ENCODE measurements around the gene TMEM116. TPM values are rescaled to one million over a fixed set of nuclear protein-coding genes. Genes with fewer than 3 reads are reported as not detected.
A peak's percentile ranks its signal among the peaks of the same experiment; 100 is the strongest.
"Not testable (repeated sequence)": the region's sequence is repeated elsewhere in the genome, so short reads cannot be mapped to it uniquely, and the experiment has no call there.

The TMEM116 gene
- total RNA-seq, 2 experiments from 2014 or later: 12.7 to 12.8 TPM

DNA sequence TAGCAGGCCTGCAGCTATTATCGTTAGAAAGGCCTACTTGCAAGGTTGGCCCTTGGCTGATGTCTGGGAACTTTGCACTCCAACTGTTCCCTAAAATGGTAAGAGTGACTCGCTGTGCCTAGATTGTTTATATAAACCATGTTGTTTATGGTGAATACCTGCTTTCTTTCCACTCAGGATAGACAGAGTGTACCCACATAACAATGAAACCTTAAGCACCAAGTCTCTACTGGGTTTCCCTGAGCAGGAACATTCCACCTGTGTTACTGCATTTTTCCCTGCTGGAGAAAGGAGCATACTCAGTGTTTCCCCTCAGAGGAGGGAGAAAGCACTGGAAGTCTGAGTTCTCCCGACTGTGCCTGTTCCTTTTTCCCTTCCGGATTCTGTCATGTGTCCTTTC, 33.0 kb upstream of the TMEM116 start:
- no peak overlapping the region for H3K27ac Mint-ChIP-seq

DNA sequence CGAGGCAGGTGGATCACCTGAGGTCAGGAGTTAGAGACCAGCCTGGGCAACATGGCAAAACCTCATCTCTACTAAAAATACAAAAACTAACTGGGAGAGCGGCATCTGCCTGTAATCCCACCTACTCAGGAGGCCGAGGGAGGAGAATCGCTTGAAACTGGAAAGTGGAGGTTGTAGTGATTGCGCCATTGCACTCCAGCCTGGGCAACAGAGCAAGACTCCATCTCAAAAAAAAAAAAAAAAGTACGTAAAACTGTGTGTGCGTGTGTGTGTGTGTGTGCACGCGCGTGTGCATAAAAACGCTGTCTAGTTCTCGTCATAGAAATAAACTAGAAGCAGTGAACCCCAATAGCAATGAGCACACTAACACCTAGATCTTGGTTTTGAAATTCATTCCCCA, 23.6 kb upstream of the TMEM116 start:
- H3K4me3 Mint-ChIP-seq; intact Hi-C loops (cut with DNase I, micrococcal nuclease); ATAC-seq (ENCODE audit: poor library complexity); H3K27me3 Mint-ChIP-seq; H3K4me1 ChIP-seq (ENCODE audit: insufficient read depth, low read length); H3K27me3 ChIP-seq (ENCODE audit: control insufficient read depth in 1 of 2, insufficient read depth in 2 of 2, low read length in 2 of 2); H3K4me3 ChIP-seq (ENCODE audit: low read length); H3K9me3 Mint-ChIP-seq; POLR2A ChIA-PET; H3K27ac Mint-ChIP-seq; H3K27ac ChIP-seq (ENCODE audit: low read depth in 1 of 2, low read length in 2 of 2); H3K9me3 ChIP-seq (ENCODE audit: control insufficient read depth in 1 of 2, insufficient read depth in 1 of 2, low read length in 2 of 2); DNase-seq; H3K4me1 Mint-ChIP-seq (ENCODE audit: low read depth): not testable (repeated sequence)
- peaks cover 66% of the 10 kb centered on the region for H3K36me3 ChIP-seq (ENCODE audit: insufficient read depth, low read length)
- peaks cover 87% of the 10 kb centered on the region for H3K36me3 Mint-ChIP-seq (ENCODE audit: low read depth)
- CTCF ChIA-PET: interaction anchor here (0.7 kb wide), 1 partner anchor 60 kb away, joined by 3 read pairs; no protein-coding TSS in a partner anchor

More for the DNA sequence above, 33.0 kb upstream of the TMEM116 start:
- Histone ChIP-seq H3K36me3 (ENCODE audit: insufficient read depth, low read length) (peaks cover 86% of the 10 kb centered on the region), H3K27ac (ENCODE audit: low read depth in 1 of 2, low read length in 2 of 2) (no peak overlapping the region), H3K4me3 (ENCODE audit: low read length) (no peak overlapping the region), H3K27me3 (ENCODE audit: control insufficient read depth in 1 of 2, insufficient read depth in 2 of 2, low read length in 2 of 2) (no peaks in the 10 kb centered on the region), H3K9me3 (ENCODE audit: control insufficient read depth in 1 of 2, insufficient read depth in 1 of 2, low read length in 2 of 2) (no peaks in the 10 kb centered on the region), H3K4me1 (ENCODE audit: insufficient read depth, low read length) (no peaks in the 10 kb centered on the region)
- DNase-seq: no peak
- intact Hi-C loops (cut with DNase I, micrococcal nuclease): loop anchor here in 1 of 2 experiments (5.0 kb wide), 1 partner anchor 41 kb away; no protein-coding TSS in a partner anchor
- Mint-ChIP-seq H3K27me3 (no peaks in the 10 kb centered on the region), H3K36me3 (ENCODE audit: low read depth) (peaks cover 82% of the 10 kb centered on the region), H3K4me3 (no peak overlapping the region), H3K9me3 (no peaks in the 10 kb centered on the region), H3K4me1 (ENCODE audit: low read depth) (no peaks in the 10 kb centered on the region)
- TF ChIP-seq, protein P1, sequence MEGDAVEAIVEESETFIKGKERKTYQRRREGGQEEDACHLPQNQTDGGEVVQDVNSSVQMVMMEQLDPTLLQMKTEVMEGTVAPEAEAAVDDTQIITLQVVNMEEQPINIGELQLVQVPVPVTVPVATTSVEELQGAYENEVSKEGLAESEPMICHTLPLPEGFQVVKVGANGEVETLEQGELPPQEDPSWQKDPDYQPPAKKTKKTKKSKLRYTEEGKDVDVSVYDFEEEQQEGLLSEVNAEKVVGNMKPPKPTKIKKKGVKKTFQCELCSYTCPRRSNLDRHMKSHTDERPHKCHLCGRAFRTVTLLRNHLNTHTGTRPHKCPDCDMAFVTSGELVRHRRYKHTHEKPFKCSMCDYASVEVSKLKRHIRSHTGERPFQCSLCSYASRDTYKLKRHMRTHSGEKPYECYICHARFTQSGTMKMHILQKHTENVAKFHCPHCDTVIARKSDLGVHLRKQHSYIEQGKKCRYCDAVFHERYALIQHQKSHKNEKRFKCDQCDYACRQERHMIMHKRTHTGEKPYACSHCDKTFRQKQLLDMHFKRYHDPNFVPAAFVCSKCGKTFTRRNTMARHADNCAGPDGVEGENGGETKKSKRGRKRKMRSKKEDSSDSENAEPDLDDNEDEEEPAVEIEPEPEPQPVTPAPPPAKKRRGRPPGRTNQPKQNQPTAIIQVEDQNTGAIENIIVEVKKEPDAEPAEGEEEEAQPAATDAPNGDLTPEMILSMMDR (IDR thresholded peaks at IDR 0.05): no peak
- no peak for ATAC-seq (ENCODE audit: poor library complexity)
- CTCF ChIA-PET: no interaction called here
- POLR2A ChIA-PET: no interaction called here

DNA sequence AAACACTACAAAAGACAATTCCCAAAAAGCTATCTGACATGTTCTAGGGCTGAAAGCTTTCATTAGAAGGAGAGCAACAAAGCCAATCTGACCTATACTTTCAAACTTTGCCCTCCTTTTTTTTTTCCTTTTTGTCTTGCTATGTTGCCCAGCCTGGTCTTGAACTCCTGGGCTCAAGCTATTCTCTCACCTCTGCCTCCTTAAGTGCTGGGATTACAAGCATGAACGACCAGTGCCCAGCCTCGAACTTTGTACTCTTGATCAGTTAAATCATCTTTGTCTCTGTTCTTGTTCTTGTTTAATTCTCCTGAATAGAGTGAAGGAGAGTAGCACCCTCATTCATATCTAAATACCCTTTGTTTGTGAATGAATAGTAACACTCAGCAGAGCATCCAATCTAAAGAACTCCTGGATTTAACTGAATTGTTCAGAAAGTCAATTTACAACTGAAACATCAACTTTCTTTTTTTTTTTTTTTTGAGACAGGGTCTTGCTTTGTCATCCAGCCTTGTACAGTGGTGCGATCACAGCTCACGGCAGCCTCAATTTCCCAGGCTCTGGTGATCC, 22.3 kb upstream of the TMEM116 start:
- Histone ChIP-seq H3K9me3 (ENCODE audit: control insufficient read depth in 1 of 2, insufficient read depth in 1 of 2, low read length in 2 of 2) (no peaks in the 10 kb centered on the region), H3K4me1 (ENCODE audit: insufficient read depth, low read length) (no peaks in the 10 kb centered on the region), H3K27me3 (ENCODE audit: control insufficient read depth in 1 of 2, insufficient read depth in 2 of 2, low read length in 2 of 2) (no peaks in the 10 kb centered on the region), H3K36me3 (ENCODE audit: insufficient read depth, low read length) (peaks cover 72% of the 10 kb centered on the region), H3K4me3 (ENCODE audit: low read length) (no peak overlapping the region), H3K27ac (ENCODE audit: low read depth in 1 of 2, low read length in 2 of 2) (no peak overlapping the region)
- Mint-ChIP-seq H3K27ac (peak overlapping the region; percentile 31), H3K27me3 (no peaks in the 10 kb centered on the region), H3K4me3 (no peak overlapping the region), H3K4me1 (ENCODE audit: low read depth) (peaks cover 8% of the 10 kb centered on the region), H3K36me3 (ENCODE audit: low read depth) (peaks cover 88% of the 10 kb centered on the region), H3K9me3 (no peaks in the 10 kb centered on the region)
- ChIA-PET POLR2A (interaction anchor here (0.6 kb wide), 1 partner anchor 334 kb away, joined by 3 read pairs; no protein-coding TSS in a partner anchor), CTCF (interaction anchor here (0.5 kb wide), 1 partner anchor 11 kb away, joined by 3 read pairs; no protein-coding TSS in a partner anchor)
- DNase-seq: no peak
- intact Hi-C loops (cut with DNase I, micrococcal nuclease): no loop called here
- no peak for ATAC-seq (ENCODE audit: poor library complexity)
- TF ChIP-seq, protein P1 (IDR thresholded peaks at IDR 0.05): no peak

DNA sequence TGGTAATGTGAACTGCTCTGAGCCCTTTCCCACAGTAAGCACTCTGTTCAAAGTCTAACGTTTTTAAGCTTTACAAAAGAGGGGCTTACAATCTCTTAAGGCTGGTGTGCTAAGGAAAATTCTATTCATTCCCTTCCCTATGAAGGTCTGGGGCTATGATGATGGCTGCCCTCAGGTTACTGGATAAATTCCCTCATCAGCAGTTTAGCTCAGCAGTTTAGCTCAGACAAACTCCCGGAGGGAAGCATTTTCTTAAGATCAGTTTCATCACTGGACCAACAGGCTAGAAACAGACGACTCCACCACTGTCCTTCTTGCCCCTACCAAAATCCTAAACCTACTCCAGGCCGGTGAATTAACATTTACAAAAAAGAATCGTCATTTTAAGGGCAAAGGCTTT, 19.3 kb upstream of the TMEM116 start:
- no peaks in the 10 kb centered on the region for H3K27me3 Mint-ChIP-seq
- intact Hi-C loops (cut with DNase I, micrococcal nuclease): no loop called here
- no peak for ATAC-seq (ENCODE audit: poor library complexity)
- no peak overlapping the region for H3K4me3 Mint-ChIP-seq
- H3K4me1 Mint-ChIP-seq (ENCODE audit: low read depth): peaks cover 20% of the 10 kb centered on the region
- TF ChIP-seq, protein P1 (IDR thresholded peaks at IDR 0.05): no peak
- peaks cover 83% of the 10 kb centered on the region for H3K36me3 Mint-ChIP-seq (ENCODE audit: low read depth)
- ChIA-PET CTCF (no interaction called here), POLR2A (interaction anchor here (1.7 kb wide), 1 partner anchor 18 kb away, joined by 6 read pairs; the partner anchor contains the start of genes ERP29 and TMEM116)
- no peak overlapping the region for H3K27ac Mint-ChIP-seq
- DNase-seq: no peak
- peaks cover 66% of the 10 kb centered on the region for H3K36me3 ChIP-seq (ENCODE audit: insufficient read depth, low read length)
- H3K27me3 ChIP-seq (ENCODE audit: control insufficient read depth in 1 of 2, insufficient read depth in 2 of 2, low read length in 2 of 2): no peaks in the 10 kb centered on the region
- H3K9me3 Mint-ChIP-seq: no peaks in the 10 kb centered on the region
- H3K9me3 ChIP-seq (ENCODE audit: control insufficient read depth in 1 of 2, insufficient read depth in 1 of 2, low read length in 2 of 2): no peaks in the 10 kb centered on the region
- H3K4me1 ChIP-seq (ENCODE audit: insufficient read depth, low read length): no peaks in the 10 kb centered on the region
- no peak overlapping the region for H3K4me3 ChIP-seq (ENCODE audit: low read length)
- no peak overlapping the region for H3K27ac ChIP-seq (ENCODE audit: low read depth in 1 of 2, low read length in 2 of 2)
